ENCODE measurements around the gene ALG8. TPM values are rescaled to one million over a fixed set of nuclear protein-coding genes. Genes with fewer than 3 reads are reported as not detected.

The ALG8 gene
- total RNA-seq, 1 donor = 60.9 TPM

DNA sequence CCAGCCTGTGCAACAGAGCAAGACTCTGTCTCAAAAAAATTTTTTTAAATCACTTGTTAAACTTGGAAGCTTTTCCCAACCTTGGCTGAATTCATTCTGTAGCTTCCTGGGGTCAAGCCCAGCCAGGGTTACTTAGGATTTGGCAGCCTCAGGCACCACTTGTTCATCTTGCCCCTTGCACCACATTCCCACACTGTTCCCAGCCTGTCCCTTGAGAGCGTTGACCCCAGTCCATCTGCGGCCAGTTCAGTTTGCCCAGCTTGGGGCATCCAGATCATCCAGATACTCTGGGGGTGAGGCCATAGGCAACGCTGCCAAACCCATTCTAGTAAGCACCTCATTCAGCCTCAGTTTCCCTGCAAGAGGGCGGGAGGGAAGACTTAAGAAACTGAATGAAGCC, 84.5 kb downstream of the ALG8 start:
- no peak for DNase-seq (ENCODE audit: low read depth)
- TF ChIP-seq, protein P1, sequence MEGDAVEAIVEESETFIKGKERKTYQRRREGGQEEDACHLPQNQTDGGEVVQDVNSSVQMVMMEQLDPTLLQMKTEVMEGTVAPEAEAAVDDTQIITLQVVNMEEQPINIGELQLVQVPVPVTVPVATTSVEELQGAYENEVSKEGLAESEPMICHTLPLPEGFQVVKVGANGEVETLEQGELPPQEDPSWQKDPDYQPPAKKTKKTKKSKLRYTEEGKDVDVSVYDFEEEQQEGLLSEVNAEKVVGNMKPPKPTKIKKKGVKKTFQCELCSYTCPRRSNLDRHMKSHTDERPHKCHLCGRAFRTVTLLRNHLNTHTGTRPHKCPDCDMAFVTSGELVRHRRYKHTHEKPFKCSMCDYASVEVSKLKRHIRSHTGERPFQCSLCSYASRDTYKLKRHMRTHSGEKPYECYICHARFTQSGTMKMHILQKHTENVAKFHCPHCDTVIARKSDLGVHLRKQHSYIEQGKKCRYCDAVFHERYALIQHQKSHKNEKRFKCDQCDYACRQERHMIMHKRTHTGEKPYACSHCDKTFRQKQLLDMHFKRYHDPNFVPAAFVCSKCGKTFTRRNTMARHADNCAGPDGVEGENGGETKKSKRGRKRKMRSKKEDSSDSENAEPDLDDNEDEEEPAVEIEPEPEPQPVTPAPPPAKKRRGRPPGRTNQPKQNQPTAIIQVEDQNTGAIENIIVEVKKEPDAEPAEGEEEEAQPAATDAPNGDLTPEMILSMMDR (IDR thresholded peaks at IDR 0.05; ENCODE audit: insufficient read depth, low read depth, low read length) = no peak
- H3K4me3 ChIP-seq (ENCODE audit: low read depth, low read length) = no peak overlapping the region

DNA sequence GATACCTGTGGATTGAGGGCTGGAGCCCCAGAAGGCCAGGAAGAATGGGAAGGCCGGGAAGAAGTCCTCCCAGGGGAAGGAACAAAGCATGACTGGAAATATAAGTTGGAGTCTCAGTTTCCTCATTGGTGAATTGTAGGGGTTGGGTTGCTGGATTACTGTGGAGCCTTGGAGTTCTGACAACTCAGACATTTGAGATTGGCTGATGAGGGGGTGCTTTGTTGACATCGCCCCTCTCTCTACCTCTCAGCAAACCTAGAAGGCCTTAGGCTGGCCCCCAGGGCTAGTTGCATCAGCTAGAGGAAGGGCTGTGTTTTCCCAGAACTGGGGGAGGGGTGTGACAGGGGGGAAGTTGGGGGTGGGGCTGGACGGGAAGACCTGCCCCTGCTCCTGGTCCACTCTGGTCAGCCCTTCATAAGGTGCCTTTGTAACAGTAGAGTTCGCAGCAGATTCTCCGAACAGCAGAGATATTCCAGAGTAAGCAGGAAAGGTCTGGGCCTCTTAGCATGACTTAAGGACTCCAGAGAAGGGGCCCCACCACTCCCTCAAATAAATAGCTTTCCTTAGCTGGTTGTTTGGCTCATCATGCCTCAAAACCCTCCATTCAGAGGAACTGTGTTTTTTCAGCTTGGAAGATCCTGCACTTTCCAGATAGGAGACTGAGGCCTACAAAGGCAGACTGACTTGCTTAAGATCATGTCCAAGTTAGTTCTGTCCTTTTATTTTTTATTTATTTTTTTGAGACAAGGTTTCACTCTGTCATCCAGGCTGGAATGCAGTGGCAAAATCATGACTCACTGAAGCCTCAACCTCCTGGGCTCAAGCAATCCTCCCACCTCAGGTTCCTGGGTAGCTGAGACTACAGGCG, 88.2 kb downstream of the ALG8 start:
- DNase-seq (ENCODE audit: low read depth) = peak; percentile 56
- TF ChIP-seq, protein P1 (IDR thresholded peaks at IDR 0.05; ENCODE audit: insufficient read depth, low read depth, low read length) = no peak
- no peak overlapping the region for H3K4me3 ChIP-seq (ENCODE audit: low read depth, low read length)

Small RNAs within 50 kb of the gene (small RNA-seq; reads per million reads assigned to genes)
- gene RNU6-126P = not detected

Other genes with a start within 250 kb of the ALG8 start
- 34.8 and 37.1 TPM in 2 replicates for gene INTS4, start 145.0 kb downstream of the ALG8 start, total RNA-seq
- 0.97 and 4.3 TPM in 2 replicates for gene KCTD14, start 116.3 kb downstream of the ALG8 start, total RNA-seq
- gene THRSP, start 75.8 kb downstream of the ALG8 start, total RNA-seq = not detected in 2 replicates
- 120 and 179 TPM in 2 replicates for gene NDUFC2, start 59.8 kb downstream of the ALG8 start, total RNA-seq
- gene KCTD21, start 49.0 kb upstream of the ALG8 start, total RNA-seq = 8.1 and 11.2 TPM in 2 replicates
- gene USP35, start 49.3 kb upstream of the ALG8 start, total RNA-seq = 10.8 and 12.9 TPM in 2 replicates

Data from fibroblast of villous mesenchyme (primary cell).